Stomach (tissue), 9 donors: ENCODE measurements around the gene EPN2. TPM values are rescaled to one million over a fixed set of nuclear protein-coding genes. Genes with fewer than 3 reads are reported as not detected.
"Not testable (repeated sequence)": the region's sequence is repeated elsewhere in the genome, so short reads cannot be mapped to it uniquely, and the experiment has no call there.

Source experiments
- DNase-seq, 2 donors: peaks; one replicate each; pipeline versions ENCODE4 v3.0.0 to v3.0.0-alpha.2; 2013 to 2019
- H3K27ac ChIP-seq, 5 donors: fragments of 200-600 bp in 4 of 5; sonication (generic) in 4 of 5; one replicate each; pipeline ENCODE4 v1.5.1; 2013 to 2019; ENCODE audit warnings: mild to moderate bottlenecking in 1 of 5, moderate library complexity in 1 of 5
- H3K27me3 ChIP-seq, 3 donors: fragments of 200-600 bp; sonication (generic); one replicate each; pipeline ENCODE4 v1.5.1; 2017 to 2019; ENCODE audit warnings: mixed run types in 1 of 3
- H3K36me3 ChIP-seq, 4 donors: fragments of 200-600 bp; sonication (generic); 1 replicate in 3 of 4; 2 replicates in 1 of 4; pipeline ENCODE4 v1.5.1; 2016 to 2019
- H3K4me1 ChIP-seq, 4 donors: fragments of 200-600 bp; sonication (generic); one replicate each; pipeline ENCODE4 v1.5.1; 2016 to 2019
- H3K4me3 ChIP-seq, 4 donors: fragments of 200-600 bp; sonication (generic) in 3 of 4; one replicate each; pipeline ENCODE4 v1.5.1; 2016 to 2019; ENCODE audit warnings: mild to moderate bottlenecking in 1 of 4
- H3K9me3 ChIP-seq, 4 donors: fragments of 200-600 bp; sonication (generic); one replicate each; pipeline ENCODE4 v1.5.1; 2016 to 2019
- CTCF ChIP-seq, 7 experiments: fragments of 450-650 bp in 4 of 7; fragments of 200-600 bp in 3 of 7; sonication (generic) in 3 of 7; IDR thresholded peaks; one replicate each; pipeline ENCODE4 v1.5.1; 2016 to 2019; ENCODE audit warnings: antibody characterized with exemption in 7 of 7, control low read depth in 2 of 7, mild to moderate bottlenecking in 1 of 7
- EP300 ChIP-seq: sonication (generic); formaldehyde crosslinking; IDR thresholded peaks from one replicate; pipeline ENCODE4 v1.6.1; 2017; ENCODE audit warnings: antibody characterized with exemption
- POLR2A ChIP-seq, 4 donors: fragments of 450-650 bp; IDR thresholded peaks; one replicate each; pipeline ENCODE4 v1.6.1; 2016; ENCODE audit warnings: antibody characterized with exemption in 4 of 4, control low read depth in 2 of 4, mild to moderate bottlenecking in 1 of 4, moderate library complexity in 1 of 4
- POLR2AphosphoS5 ChIP-seq, 3 donors: sonication (generic); formaldehyde crosslinking; IDR thresholded peaks; one replicate each; pipeline ENCODE4 v1.6.1; 2016; ENCODE audit warnings: antibody characterized with exemption in 3 of 3
- WGBS, 5 donors: extraction: QIAGEN DNeasy Blood & Tissue Kit in 3 of 5; methylation state at CpG; one replicate each; pipeline versions ENCODE4 v1.1.5 to v1.1.7; 2013 to 2018; 5-methylcytosine and 5-hydroxymethylcytosine counted together
- intact Hi-C: fragments of 100-400 bp; cut with DNase I; formaldehyde crosslinking; loops from one replicate; pipeline ENCODE4 v1.15.1; 2023; ENCODE audit warnings: low total_unique reads
- polyA plus RNA-seq, 3 donors: library from polyadenylated mRNA; stranded (reverse); fragments of 200-250 nt; gene quantifications; one replicate each; pipeline ENCODE4 v1.2.3, GENCODE V29; 2013
- total RNA-seq, 5 donors: library from RNA; depleted of rRNA; stranded (reverse); fragments of >200 nt; gene quantifications; one replicate each; pipeline versions ENCODE4 v1.1.0 to v1.2.3, GENCODE V29; 2014 to 2016
- donor health status: healthy with polysubstance abuse.
- donor health status: Bipolar disorder and iron deficiency.
- donor health status: healthy.

EPN2 gene
- total and polyA plus RNA-seq, 8 donors = 10.7 to 71.9 (median 25.7) TPM

- Histone ChIP-seq H3K9me3 (no peaks in the 10 kb centered on the region), H3K27me3 (no peaks in the 10 kb centered on the region), H3K4me3 (no peak overlapping the region), H3K36me3 (no peaks in the 10 kb centered on the region), H3K27ac (peak overlapping the region in 2 of 5 donors; percentile 79 to 81), H3K4me1 (peaks cover 19 to 41% (median 35%) of the 10 kb centered on the region in 4 donors)
- DNase-seq = peak in 1 of 2 donors; percentile 70
- intact Hi-C loops = no loop called here
- TF ChIP-seq CTCF (IDR thresholded peaks at IDR 0.05) (no peak), EP300 (no peak), POLR2AphosphoS5 (IDR thresholded peaks at IDR 0.05) (no peak), POLR2A (IDR thresholded peaks at IDR 0.05) (no peak)
- 68 to 83% (median 72%) methylated on average over 8 to 9 of the region's 9 CpGs for WGBS, 5 donors
Measured at GRCh38 chr17:19348081-19348650, 111.0 kb downstream of the EPN2 start.

- no peaks in the 10 kb centered on the region for H3K36me3 ChIP-seq
- no peak overlapping the region for H3K4me3 ChIP-seq
- no peaks in the 10 kb centered on the region for H3K27me3 ChIP-seq
- peaks cover 19 to 35% (median 33%) of the 10 kb centered on the region in 4 donors for H3K4me1 ChIP-seq
- TF ChIP-seq CTCF (IDR thresholded peaks at IDR 0.05) (no peak), POLR2AphosphoS5 (IDR thresholded peaks at IDR 0.05) (no peak)
- no peak for DNase-seq
- no peaks in the 10 kb centered on the region for H3K9me3 ChIP-seq
- H3K27ac ChIP-seq = no peak overlapping the region
- WGBS, 5 donors = 92 to 97% (median 95%) methylated on average over 9 of the region's 9 CpGs
- intact Hi-C loops = no loop called here
Measured at GRCh38 chr17:19348806-19349205, 111.6 kb downstream of the EPN2 start.

GRCh38 chr17:19353401-19353800 is 116.2 kb downstream of the EPN2 start:
- intact Hi-C loops, DNase-seq, H3K4me3 ChIP-seq, H3K27me3 ChIP-seq, H3K4me1 ChIP-seq, H3K27ac ChIP-seq, H3K9me3 ChIP-seq: not testable (repeated sequence)
- 91 to 97% (median 95%) methylated on average over 11 of the region's 11 CpGs for WGBS, 5 donors
- peaks cover 0 to 23% (median 15%) of the 10 kb centered on the region in 4 donors for H3K36me3 ChIP-seq

- TF ChIP-seq CTCF (IDR thresholded peaks at IDR 0.05) (no peak), POLR2AphosphoS5 (IDR thresholded peaks at IDR 0.05) (no peak), EP300 (no peak), POLR2A (IDR thresholded peaks at IDR 0.05) (no peak)
- intact Hi-C loops = no loop called here
- WGBS, 5 donors = 80 to 94% (median 81%) methylated on average over 6 of the region's 6 CpGs
Measured at GRCh38 chr17:19354748-19355147, 117.6 kb downstream of the EPN2 start.

GRCh38 chr17:19357351-19357750 is 120.2 kb downstream of the EPN2 start:
- 81 to 90% (median 86%) methylated on average over 7 of the region's 7 CpGs for whole genome bisulfite sequencing, 5 donors
- intact Hi-C loops = no loop called here

More at GRCh38 chr17:19354748-19355147, 117.6 kb downstream of the EPN2 start:
- no peaks in the 10 kb centered on the region for H3K9me3 ChIP-seq
- H3K4me3 ChIP-seq = no peak overlapping the region
- no peaks in the 10 kb centered on the region for H3K27me3 ChIP-seq
- DNase-seq = no peak
- H3K27ac ChIP-seq = no peak overlapping the region
- H3K4me1 ChIP-seq = no peaks in the 10 kb centered on the region
- H3K36me3 ChIP-seq = peaks cover 0 to 29% (median 17%) of the 10 kb centered on the region in 4 donors

More at GRCh38 chr17:19357351-19357750, 120.2 kb downstream of the EPN2 start:
- TF ChIP-seq POLR2A (IDR thresholded peaks at IDR 0.05) (no peak), EP300 (no peak), POLR2AphosphoS5 (IDR thresholded peaks at IDR 0.05) (no peak)
- H3K27ac ChIP-seq = no peak overlapping the region
- no peaks in the 10 kb centered on the region for H3K27me3 ChIP-seq
- peaks cover 0 to 11% (median 8%) of the 10 kb centered on the region in 4 donors for H3K4me1 ChIP-seq
- peaks cover 0 to 29% (median 17%) of the 10 kb centered on the region in 4 donors for H3K36me3 ChIP-seq
- no peak for DNase-seq
- H3K4me3 ChIP-seq = no peak overlapping the region
- no peaks in the 10 kb centered on the region for H3K9me3 ChIP-seq
